Bone marrow (tissue), 2 donors: Measurements from ENCODE around the gene H2BK1.
A peak's percentile ranks its signal among the peaks of the same experiment; 100 is the strongest.

ENCODE experiments used
- DNase-seq, 2 donors: peaks; one replicate each; lab custom pipeline; 2025; lab: John Stamatoyannopoulos, UW

Gene H2BK1

GRCh38 chr7:151245360-151246101, 35.2 kb upstream of the H2BK1 start:
- no peak for DNase-seq

GRCh38 chr7:151244841-151245346, 34.6 kb upstream of the H2BK1 start:
- no peak for DNase-seq

- DNase-seq = peak in 1 of 2 donors; percentile 58
Observed at GRCh38 chr7:151244196-151244840, 34.0 kb upstream of the H2BK1 start.

- peak in 1 of 2 donors; percentile 25 for DNase-seq
Observed at GRCh38 chr7:151243408-151244195, 33.3 kb upstream of the H2BK1 start.

- DNase-seq = no peak
Observed at GRCh38 chr7:151243045-151243349, 32.7 kb upstream of the H2BK1 start.

GRCh38 chr7:151242159-151243044, 32.1 kb upstream of the H2BK1 start:
- no peak for DNase-seq

- no peak for DNase-seq
Observed at GRCh38 chr7:151241755-151242096, 31.4 kb upstream of the H2BK1 start.

GRCh38 chr7:151240942-151241754, 30.9 kb upstream of the H2BK1 start:
- DNase-seq = no peak

GRCh38 chr7:151240536-151240935, 30.2 kb upstream of the H2BK1 start:
- DNase-seq = no peak

GRCh38 chr7:151239837-151240459, 29.7 kb upstream of the H2BK1 start:
- no peak for DNase-seq

- no peak for DNase-seq
Observed at GRCh38 chr7:151238924-151239836, 28.9 kb upstream of the H2BK1 start.

- DNase-seq = no peak
Observed at GRCh38 chr7:151238190-151238810, 28.0 kb upstream of the H2BK1 start.

- no peak for DNase-seq
Observed at GRCh38 chr7:151237244-151238189, 27.2 kb upstream of the H2BK1 start.

GRCh38 chr7:151236406-151236805, 26.1 kb upstream of the H2BK1 start:
- DNase-seq = no peak

- DNase-seq = no peak
Observed at GRCh38 chr7:151235091-151235787, 25.0 kb upstream of the H2BK1 start.

- DNase-seq = no peak
Observed at GRCh38 chr7:151233804-151234203, 23.5 kb upstream of the H2BK1 start.
